Sciatic nerve (tissue), 2 donors: ENCODE data around the gene SPDYE8. TPM values are rescaled to one million over a fixed set of nuclear protein-coding genes. Genes with fewer than 3 reads are reported as not detected.
"Not testable (repeated sequence)": the region's sequence is repeated elsewhere in the genome, so short reads cannot be mapped to it uniquely, and the experiment has no call there.

ENCODE experiments used
- ATAC-seq: fragments of 200-7000 bp; cut with Tn5 transposase; one replicate; pipeline ENCODE4 v1.9.1; 2020; ENCODE audit warnings: mild to moderate bottlenecking, moderate library complexity
- DNase-seq: peaks from one replicate; pipeline ENCODE4 v3.0.0-alpha.2; 2020; ENCODE audit warnings: low spot score
- intact Hi-C: fragments of 100-400 bp; cut with DNase I; formaldehyde crosslinking; loops from one replicate; pipeline ENCODE4 v1.14.2; 2022
- total RNA-seq: library from RNA; stranded (reverse); fragmentation: NEBNext Ultra II Directional; extraction: Animal tissue kit (Norgen Biotek cat#: 25700); gene quantifications from one replicate; pipeline ENCODE4 v1.2.1, GENCODE V29; 2021
- donor health status: DM: no; HTN: no; CAD: no.
- donor health status: DM: no; HTN: no; CAD: no.

SPDYE8 gene, protein sequence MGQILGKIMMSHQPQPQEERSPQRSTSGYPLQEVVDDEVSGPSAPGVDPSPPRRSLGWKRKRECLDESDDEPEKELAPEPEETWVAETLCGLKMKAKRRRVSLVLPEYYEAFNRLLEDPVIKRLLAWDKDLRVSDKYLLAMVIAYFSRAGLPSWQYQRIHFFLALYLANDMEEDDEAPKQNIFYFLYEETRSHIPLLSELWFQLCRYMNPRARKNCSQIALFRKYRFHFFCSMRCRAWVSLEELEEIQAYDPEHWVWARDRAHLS
- total RNA-seq: not detected

GRCh38 chr7:73029666-73030065 lies at the start of gene SPDYE8:
Gene SPDYE8 (minus strand): TSS chr7:73029766. CDS start chr7:73027966, 1,800 bp downstream.
- ATAC-seq, DNase-seq, intact Hi-C loops: not testable (repeated sequence)

DNA sequence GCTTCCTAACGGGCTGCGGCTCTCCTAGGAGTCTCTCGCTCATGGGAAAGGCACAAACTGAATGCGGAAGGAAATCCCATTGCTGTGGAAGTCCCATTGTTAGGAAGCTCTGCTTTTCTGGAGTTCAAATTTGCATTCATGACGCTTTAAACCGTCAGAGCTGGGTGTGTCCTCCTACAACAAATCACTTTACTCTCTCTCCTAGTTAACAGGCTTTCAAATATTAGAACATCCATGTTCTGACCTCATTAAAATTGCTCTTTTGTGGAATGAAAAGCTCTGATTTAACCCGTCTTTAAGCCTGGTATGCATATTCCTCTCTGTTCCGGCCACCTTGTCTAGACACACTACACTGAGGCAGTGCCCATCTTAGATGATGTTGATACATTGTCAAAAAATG lies 28.2 kb upstream of the SPDYE8 start, which contains the start of gene SPDYE11:
SPDYE11 (minus strand) TSS at position 101 of the 400 bp plus-strand sequence. CDS start 1,800 bp downstream, outside the sequence.
- ATAC-seq, DNase-seq, intact Hi-C loops: not testable (repeated sequence)

DNA sequence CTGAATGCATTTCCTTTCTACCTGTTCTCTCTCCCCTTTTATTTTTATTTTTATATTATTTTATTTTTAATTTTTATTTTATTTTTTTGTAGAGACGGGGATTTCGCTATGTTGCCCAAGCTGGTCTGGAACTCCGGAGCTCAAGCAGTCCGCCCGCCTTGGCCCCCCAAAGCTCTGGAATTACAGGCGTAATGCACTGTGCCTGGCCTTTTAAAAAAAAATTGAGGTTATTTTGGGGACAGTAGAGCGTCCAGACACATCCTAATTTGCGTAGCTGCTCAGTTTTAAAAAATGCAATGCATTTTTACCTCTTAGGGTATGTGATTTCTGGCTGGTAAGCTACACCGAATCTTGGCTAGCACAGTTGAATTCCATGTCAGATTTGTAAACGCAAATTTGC lies 23.1 kb downstream of the SPDYE8 start:
- peak; percentile 51 for DNase-seq
- ATAC-seq, intact Hi-C loops: not testable (repeated sequence)

DNA sequence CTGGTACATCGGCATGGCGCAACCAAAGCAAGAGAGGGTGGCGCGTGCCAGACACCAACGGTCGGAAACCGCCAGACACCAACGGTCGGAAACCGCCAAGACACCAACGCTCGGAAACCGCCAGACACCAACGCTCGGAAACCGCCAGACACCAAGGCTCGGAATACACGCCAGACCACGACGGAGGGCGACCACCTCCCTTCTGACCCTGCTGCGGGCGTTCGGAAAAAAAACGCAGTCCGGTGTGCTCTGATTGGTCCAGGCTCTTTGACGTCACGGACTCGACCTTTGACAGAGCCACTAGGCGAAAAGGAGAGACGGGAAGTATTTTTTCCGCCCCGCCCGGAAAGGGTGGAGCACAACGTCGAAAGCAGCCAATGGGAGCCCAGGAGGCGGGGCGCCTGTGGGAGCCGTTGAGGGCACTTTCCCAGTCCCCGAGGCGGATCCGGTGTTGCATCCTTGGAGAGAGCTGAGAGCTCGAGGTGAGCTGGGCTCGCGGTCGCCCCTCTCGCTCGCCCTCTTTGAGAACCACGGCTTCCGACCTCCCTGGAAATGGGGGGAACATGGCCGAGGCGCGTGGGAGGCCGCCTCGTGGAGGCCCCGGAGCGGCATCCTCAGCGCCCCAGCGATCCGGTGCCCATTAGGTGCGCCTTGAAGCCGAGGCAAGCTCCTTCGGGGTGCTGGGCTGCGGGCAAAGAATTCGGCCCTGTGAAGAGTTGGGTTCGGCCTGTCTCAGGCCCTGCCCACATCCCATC lies 23.7 kb downstream of the SPDYE8 start:
- ATAC-seq (peak; percentile 98), DNase-seq (peak; percentile 92)
- intact Hi-C loops: not testable (repeated sequence)

- intact Hi-C loops: not testable (repeated sequence)
- DNase-seq (peak; percentile 78), ATAC-seq (peak; percentile 96)
Observed at GRCh38 chr7:73005356-73005692, 24.2 kb downstream of the SPDYE8 start.

DNA sequence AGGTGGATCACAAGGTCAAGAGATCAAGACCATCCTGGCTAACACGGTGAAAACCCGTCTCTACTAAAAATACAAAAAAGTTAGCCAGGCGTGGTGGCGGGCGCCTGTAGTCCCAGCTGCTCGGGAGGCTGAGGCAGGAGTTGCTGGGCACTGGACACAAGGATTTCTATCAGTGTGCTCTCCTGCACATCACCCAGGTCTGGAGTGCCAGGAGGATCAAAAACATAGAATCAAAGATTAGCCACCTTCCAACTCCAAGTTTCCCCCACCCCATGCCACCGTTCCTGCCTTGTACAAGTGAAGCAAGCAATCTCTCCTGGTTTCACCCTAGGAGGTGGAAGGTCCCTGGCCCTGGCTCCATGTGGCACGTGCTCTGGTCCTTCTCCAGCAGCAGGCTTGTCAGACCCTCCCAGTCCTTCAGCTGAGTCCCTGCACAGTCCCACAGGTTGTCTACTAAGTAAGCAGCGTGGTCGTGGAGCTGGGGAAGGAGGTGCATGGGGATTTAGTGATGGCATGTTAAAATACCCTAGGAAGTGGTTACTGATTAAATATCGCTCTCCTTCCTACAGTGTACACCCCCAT lies 31.6 kb downstream of the SPDYE8 start:
- intact Hi-C loops, ATAC-seq, DNase-seq: not testable (repeated sequence)

GRCh38 chr7:72997447-72997846 lies 32.1 kb downstream of the SPDYE8 start:
- peak; percentile 39 for ATAC-seq
- intact Hi-C loops, DNase-seq: not testable (repeated sequence)

- intact Hi-C loops, DNase-seq, ATAC-seq: not testable (repeated sequence)
Observed at GRCh38 chr7:72995484-72995883, 34.1 kb downstream of the SPDYE8 start.

GRCh38 chr7:72990146-72990913 lies 39.2 kb downstream of the SPDYE8 start:
- peak; percentile 97 for ATAC-seq
- intact Hi-C loops: not testable (repeated sequence)
- peak; percentile 73 for DNase-seq

DNA sequence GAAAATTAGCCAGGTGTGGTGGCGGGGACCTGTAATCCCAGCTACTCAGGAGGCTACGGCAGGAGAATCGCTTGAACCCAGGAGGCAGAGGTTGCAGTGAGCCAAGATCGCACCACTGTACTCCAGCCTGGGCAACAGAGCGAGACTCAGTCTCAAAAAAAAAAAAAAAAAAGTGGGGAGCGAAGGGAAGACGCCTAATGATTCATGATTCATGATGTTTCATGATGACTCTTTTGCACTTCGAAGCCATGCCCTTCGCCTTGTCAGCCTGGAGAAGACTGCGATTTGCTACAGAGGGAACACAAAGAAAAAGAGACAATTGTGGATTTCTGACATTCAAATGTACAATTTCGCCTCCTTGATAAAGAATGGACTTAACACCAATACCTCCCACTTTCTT lies 47.5 kb downstream of the SPDYE8 start:
- ATAC-seq, DNase-seq, intact Hi-C loops: not testable (repeated sequence)

- DNase-seq, ATAC-seq, intact Hi-C loops: not testable (repeated sequence)
Observed at GRCh38 chr7:72980382-72980781, 49.2 kb downstream of the SPDYE8 start.

DNA sequence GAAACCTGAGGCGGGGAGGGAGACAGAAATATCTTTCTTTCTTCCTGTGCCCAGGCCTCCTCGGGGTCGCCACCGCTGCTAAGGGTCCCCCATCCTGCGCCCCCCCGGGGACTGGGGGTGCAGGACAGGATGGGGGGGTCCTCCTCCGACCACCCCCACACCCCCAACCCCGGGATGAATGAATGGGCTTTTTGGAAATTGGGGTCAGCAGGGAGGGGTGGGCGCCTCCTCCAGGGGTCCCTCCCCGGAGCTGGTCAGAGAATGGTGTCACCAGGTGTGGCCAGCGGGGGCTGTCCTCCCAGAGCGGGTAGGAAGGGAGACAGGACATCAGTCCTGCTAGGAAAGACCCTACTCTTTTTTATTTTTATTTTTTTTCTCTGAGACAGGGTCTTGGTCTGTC lies 53.1 kb downstream of the SPDYE8 start:
- ATAC-seq: peak; percentile 5
- intact Hi-C loops: not testable (repeated sequence)
- peak; percentile 42 for DNase-seq

- ATAC-seq: peak; percentile 21
- intact Hi-C loops: not testable (repeated sequence)
- peak; percentile 58 for DNase-seq
Observed at GRCh38 chr7:72975656-72976286, 53.8 kb downstream of the SPDYE8 start.

GRCh38 chr7:72974781-72975180 lies 54.8 kb downstream of the SPDYE8 start:
- ATAC-seq (peak; percentile 6), DNase-seq (peak; percentile 12)
- intact Hi-C loops: not testable (repeated sequence)

- intact Hi-C loops: not testable (repeated sequence)
- peak; percentile 33 for ATAC-seq
Observed at GRCh38 chr7:72971505-72971904, 58.1 kb downstream of the SPDYE8 start.

More at GRCh38 chr7:72971505-72971904, 58.1 kb downstream of the SPDYE8 start:
- DNase-seq: not testable (repeated sequence)
